K562 (cell line): Measurements from ENCODE around the gene HIVEP3. TPM values are rescaled to one million over a fixed set of nuclear protein-coding genes. Genes with fewer than 3 reads are reported as not detected.

ENCODE experiments used
- ATAC-seq: fragments of 200-7000 bp; cut with Tn5 transposase; 3 replicates; pipeline ENCODE4 v1.9.1; 2020; ENCODE audit warnings: moderate library complexity
- BruUV-seq: library from RNA; stranded (reverse); fragments of 400-500 nt; replicated peaks from 2 replicates; lab custom pipeline; 2021; lab: Mats Ljungman, UMichigan
- CTCF ChIA-PET: fragments of 300-600 bp; formaldehyde crosslinking; extraction: SDS; loops from one replicate; lab custom pipeline; 2021; ENCODE audit warnings: low intra/inter-chr PET ratio; lab: Yijun Ruan, JAX
- POLR2A ChIA-PET: fragments of 300-600, 350-650 bp; sonication (Branson Sonifier 250); formaldehyde crosslinking; extraction: SDS; loops from one replicate; lab custom pipeline; 2021; ENCODE audit warnings: antibody characterized with exemption, inconsistent platforms; lab: Yijun Ruan, JAX
- DNase-seq, 4 experiments: peaks; one replicate each; pipeline versions ENCODE4 v3.0.0 to v3.0.0-alpha.2; 2011 to 2018; ENCODE audit warnings: low spot score in 3 of 4, mixed read lengths in 3 of 4; ENCODE audit errors: extremely low read depth in 1 of 4
- FAIRE-seq: peaks from 2 replicates; lab custom pipeline; 2011; peaks lifted over from hg19 to GRCh38; lab: Jason Lieb, UNC
- H2AFZ ChIP-seq: 2 replicates; pipeline ENCODE4 v1.6.0; 2011; ENCODE audit warnings: low read depth, low read length, control low read depth, inconsistent platforms
- H3K27ac ChIP-seq: fragments of 200-600 bp; 3 replicates; pipeline ENCODE4 v1.8.0; 2011; ENCODE audit warnings: low read depth, mild to moderate bottlenecking, control low read depth, inconsistent platforms, low read length, moderate library complexity, mixed read lengths; ENCODE audit errors: extremely low read depth
- H3K27me3 ChIP-seq, 2 experiments: fragments of 300-600 bp in 1 of 2; 2 replicates in 1 of 2; 3 replicates in 1 of 2; pipeline versions ENCODE4 v1.6.0 to v1.8.0; 2011; ENCODE audit warnings: inconsistent platforms in 2 of 2, low read length in 2 of 2, mild to moderate bottlenecking in 1 of 2, mixed read lengths in 1 of 2, moderate library complexity in 1 of 2; ENCODE audit not compliant: control insufficient read depth in 2 of 2, insufficient read depth in 2 of 2
- H3K36me3 ChIP-seq: fragments of 300-600 bp; 3 replicates; pipeline ENCODE4 v1.8.0; 2011; ENCODE audit warnings: mild to moderate bottlenecking, low read length, inconsistent platforms; ENCODE audit not compliant: control insufficient read depth, insufficient read depth
- H3K4me1 ChIP-seq, 2 experiments: fragments of 200-600 bp in 1 of 2; replicated peaks in 1 of 2; 2 replicates in 1 of 2; 3 replicates in 1 of 2; pipeline versions ENCODE4 v1.5.1 to v1.8.0; 2011; ENCODE audit warnings: inconsistent platforms in 2 of 2, low read length in 2 of 2, mild to moderate bottlenecking in 1 of 2, mixed read lengths in 1 of 2, moderate library complexity in 1 of 2; ENCODE audit not compliant: control insufficient read depth in 2 of 2, insufficient read depth in 2 of 2
- H3K4me2 ChIP-seq: 2 replicates; pipeline ENCODE4 v1.6.1; 2011; ENCODE audit warnings: low read length, control low read depth, inconsistent platforms, mixed read lengths; ENCODE audit not compliant: insufficient read depth
- H3K4me3 ChIP-seq: fragments of 200-600 bp; sonication (generic), shearing (Covaris generic); 2 replicates; pipeline ENCODE4 v1.5.1; 2016; ENCODE audit warnings: control low read depth, inconsistent platforms
- H3K79me2 ChIP-seq: fragments of 200-600 bp; 3 replicates; pipeline ENCODE4 v1.8.0; 2011; ENCODE audit warnings: low read length, inconsistent platforms; ENCODE audit not compliant: control insufficient read depth, insufficient read depth
- H3K9ac ChIP-seq, 2 experiments: 2 replicates each; pipeline versions ENCODE4 v1.6.0 to v1.6.1; 2011; ENCODE audit warnings: low read depth in 2 of 2, low read length in 2 of 2, control low read depth in 1 of 2, inconsistent platforms in 1 of 2, mild to moderate bottlenecking in 1 of 2, mixed read lengths in 1 of 2; ENCODE audit not compliant: insufficient read depth in 1 of 2
- H3K9me1 ChIP-seq: one replicate; pipeline ENCODE4 v1.6.0; 2011; ENCODE audit warnings: inconsistent platforms, mild to moderate bottlenecking, low read length, moderate library complexity; ENCODE audit not compliant: control insufficient read depth, insufficient read depth
- H3K9me3 ChIP-seq: replicated peaks from 2 replicates; pipeline ENCODE4 v1.5.1; 2011; ENCODE audit warnings: low read depth, low read length, inconsistent platforms; ENCODE audit not compliant: control insufficient read depth, insufficient read depth
- H4K20me1 ChIP-seq: replicated peaks from 2 replicates; pipeline ENCODE4 v1.6.1; 2011; ENCODE audit warnings: low read length, inconsistent platforms, mixed read lengths; ENCODE audit not compliant: control insufficient read depth, insufficient read depth
- HNRNPL ChIP-seq: fragments of 200-400 bp; formaldehyde crosslinking; IDR thresholded peaks from 2 replicates; pipeline ENCODE4 v1.6.1; 2017; ENCODE audit warnings: low read depth, mild to moderate bottlenecking, low read length
- MTA2 ChIP-seq: fragments of 450-650 bp; IDR thresholded peaks from 2 replicates; pipeline ENCODE4 v1.6.1; 2016; ENCODE audit warnings: low read depth
- PHF20 ChIP-seq: fragments of 450-650 bp; IDR thresholded peaks from 2 replicates; pipeline ENCODE4 v1.6.1; 2018; ENCODE audit not compliant: partially characterized antibody
- PHTF2 ChIP-seq: fragments of 250-450 bp; sonication (Bioruptor Pico); IDR thresholded peaks from 2 replicates; pipeline ENCODE4 v1.5.0; 2021; ENCODE audit warnings: mild to moderate bottlenecking
- RHOXF2B ChIP-seq: fragments of 250-450 bp; sonication (Bioruptor Pico); conservative IDR thresholded peaks from 2 replicates; pipeline ENCODE4 v1.5.1; 2021
- SIX5 ChIP-seq, 2 experiments: IDR thresholded peaks; 2 replicates each; pipeline ENCODE4 v1.6.1; 2011; ENCODE audit warnings: low read length in 2 of 2, borderline replicate concordance in 1 of 2, low read depth in 1 of 2, mild to moderate bottlenecking in 1 of 2, moderate library complexity in 1 of 2; ENCODE audit not compliant: insufficient read depth in 1 of 2
- SMARCA4 ChIP-seq: fragments of 450-650 bp; IDR thresholded peaks from 2 replicates; pipeline ENCODE4 v1.6.1; 2016
- STAT5B ChIP-seq: fragments of 250-450 bp; sonication (Bioruptor Pico); IDR thresholded peaks from 2 replicates; pipeline ENCODE4 v1.8.0; 2021; ENCODE audit warnings: mild to moderate bottlenecking, inconsistent platforms
- TAF15 ChIP-seq: fragments of 200-400 bp; formaldehyde crosslinking; IDR thresholded peaks from 2 replicates; pipeline ENCODE4 v1.6.1; 2017; ENCODE audit warnings: mild to moderate bottlenecking, low read depth, low read length, moderate library complexity
- TAF7 ChIP-seq: fragments of 450-650 bp; IDR thresholded peaks from 2 replicates; pipeline ENCODE4 v1.6.1; 2016; ENCODE audit warnings: missing genetic modification characterization, missing compliant biosample characterization
- U2AF1 ChIP-seq: fragments of 200-400 bp; formaldehyde crosslinking; optimal IDR thresholded peaks from 2 replicates; pipeline ENCODE3; 2017; ENCODE audit warnings: mild to moderate bottlenecking, low read depth, low read length, moderate library complexity
- ZC3H8 ChIP-seq: fragments of 450-650 bp; IDR thresholded peaks from 2 replicates; pipeline ENCODE4 v1.6.1; 2017
- ZNF133 ChIP-seq: fragments of 250-450 bp; sonication (Bioruptor Pico); IDR thresholded peaks from 2 replicates; pipeline ENCODE4 v1.4.0; 2020; ENCODE audit warnings: mild to moderate bottlenecking
- ZNF239 ChIP-seq: fragments of 250-450 bp; sonication (Bioruptor Pico); IDR thresholded peaks from 2 replicates; pipeline ENCODE4 v1.4.0; 2020; ENCODE audit warnings: mild to moderate bottlenecking
- ZNF668 ChIP-seq: fragments of 250-450 bp; sonication (Bioruptor Pico); IDR thresholded peaks from 2 replicates; pipeline ENCODE4 v1.8.0; 2022; ENCODE audit warnings: mild to moderate bottlenecking, inconsistent platforms
- WGBS: fragments of 100-300 bp; shearing (Covaris generic); methylation state at CpG from one replicate; pipeline ENCODE4 v1.1.6; 2016; ENCODE audit warnings: low coverage, mixed read lengths; ENCODE audit not compliant: insufficient coverage; ENCODE audit errors: missing lambda C conversion rate; 5-methylcytosine and 5-hydroxymethylcytosine counted together
- in situ Hi-C: fragments of 300-500 bp; cut with MboI; formaldehyde crosslinking; loops from 4 replicates; pipeline ENCODE4 v1.15.0; 2018; ENCODE audit warnings: inconsistent platforms, mixed read lengths
- intact Hi-C: fragments of 100-400 bp; cut with micrococcal nuclease; formaldehyde crosslinking; loops from 2 replicates; pipeline ENCODE4 v1.14.2; 2022
- polyA plus RNA-seq, 8 experiments: library from polyadenylated mRNA; depleted of rRNA in 4 of 8; stranded (reverse) in 5 of 8; unstranded in 3 of 8; fragments of >200 nt; fragmentation: Nextera tagmentation in 2 of 8; fragmentation: Illumina TruSeq in 1 of 8; extraction: Ambion mirVana in 2 of 8; extraction: Trizol in 1 of 8; gene quantifications; 2 replicates each; pipeline versions ENCODE4 v1.2.1 to v1.2.3, GENCODE V29; 2011 to 2014; ENCODE audit warnings: inconsistent platforms in 1 of 8, missing spikeins in 1 of 8
- total RNA-seq, 7 experiments: library from RNA; depleted of rRNA in 6 of 7; stranded (reverse); fragments of >200 nt in 6 of 7; fragmentation: Illumina TruSeq in 2 of 7; extraction: Trizol in 2 of 7; gene quantifications; 2 replicates each; pipeline versions ENCODE4 v1.2.1 to v1.2.3, GENCODE V29; 2011 to 2021; ENCODE audit warnings: low replicate concordance in 1 of 7
- TF ChIP-seq, protein P1 (sequence below): fragments of 450-650 bp; formaldehyde crosslinking; IDR thresholded peaks from 2 replicates; pipeline ENCODE4 v1.4.0; 2022; ENCODE audit warnings: mild to moderate bottlenecking, moderate library complexity

HIVEP3 gene
- total and polyA plus RNA-seq, 9 of the 15 experiments (the other 6 are each of a cell fraction or from before 2014, with no cell fraction given), result 0.09 to 0.58 (median 0.34) TPM; not detected in 1

DNA sequence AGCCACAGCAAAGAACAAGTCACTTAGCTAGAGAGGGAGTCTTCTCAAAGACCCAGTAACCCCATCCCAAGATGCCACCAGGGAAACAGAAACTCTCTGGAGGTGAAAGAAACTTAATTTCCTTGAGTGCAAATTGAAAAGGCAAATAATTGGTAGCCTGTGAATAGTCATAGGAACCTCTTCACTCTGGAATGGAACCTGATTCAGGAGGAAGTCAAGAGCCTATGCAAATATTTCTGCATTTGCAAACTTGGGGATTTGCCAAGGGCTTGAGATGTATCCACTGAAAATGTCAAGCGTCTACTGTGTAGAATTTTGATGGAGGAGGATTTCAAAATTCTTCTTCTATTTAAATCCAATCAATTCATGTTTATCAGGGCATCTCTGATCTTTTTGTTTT, 5.7 kb downstream of the HIVEP3 start:
- no TSS peak for BruUV-seq
- Histone ChIP-seq H4K20me1 (0 out of 2 replicates have a peak, but pooled peaks cover 3% of the 10 kb centered on the region), H3K9me3 (no peaks in the 10 kb centered on the region), H2AFZ (no peak overlapping the region), H3K4me2 (no peak overlapping the region), H3K27ac (no peak overlapping the region), H3K4me1 (peaks cover 0 to 3% of the 10 kb centered on the region in 2 experiments; a peak in 1 of 5 replicates), H3K36me3 (no peaks in the 10 kb centered on the region), H3K9me1 (no peaks in the 10 kb centered on the region), H3K79me2 (no peaks in the 10 kb centered on the region), H3K9ac (no peak overlapping the region), H3K4me3 (no peak overlapping the region), H3K27me3 (peaks cover 13 to 24% of the 10 kb centered on the region in 2 experiments; a peak in 4 of 5 replicates)
- POLR2A ChIA-PET, result no interaction called here
- intact Hi-C loops (no loop called here), in situ Hi-C loops (no loop called here)
- FAIRE-seq (no peak), ATAC-seq (no peak), DNase-seq (no peak)
- TF ChIP-seq PHTF2 (CRISPR knock-in tag), result no peak
- TF ChIP-seq TAF15, result no peak
- no peak for TF ChIP-seq ZC3H8
- no peak for TF ChIP-seq ZNF133 (CRISPR knock-in tag)
- no peak for TF ChIP-seq RHOXF2B (CRISPR knock-in tag)
- no peak for TF ChIP-seq ZNF668
- TF ChIP-seq, protein P1, sequence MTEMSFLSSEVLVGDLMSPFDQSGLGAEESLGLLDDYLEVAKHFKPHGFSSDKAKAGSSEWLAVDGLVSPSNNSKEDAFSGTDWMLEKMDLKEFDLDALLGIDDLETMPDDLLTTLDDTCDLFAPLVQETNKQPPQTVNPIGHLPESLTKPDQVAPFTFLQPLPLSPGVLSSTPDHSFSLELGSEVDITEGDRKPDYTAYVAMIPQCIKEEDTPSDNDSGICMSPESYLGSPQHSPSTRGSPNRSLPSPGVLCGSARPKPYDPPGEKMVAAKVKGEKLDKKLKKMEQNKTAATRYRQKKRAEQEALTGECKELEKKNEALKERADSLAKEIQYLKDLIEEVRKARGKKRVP (CRISPR knock-in tag), result no peak
- no peak for TF ChIP-seq U2AF1
- TF ChIP-seq SIX5 (IDR thresholded peaks at IDR 0.05; ENCODE audit: borderline replicate concordance in 1 of 2, insufficient read depth in 1 of 2, low read depth in 1 of 2, low read length in 2 of 2), result no peak
- no peak for TF ChIP-seq STAT5B (CRISPR knock-in tag)
- TF ChIP-seq TAF7 (tag), result no peak
- no peak for TF ChIP-seq SMARCA4
- no peak for TF ChIP-seq PHF20
- TF ChIP-seq MTA2, result no peak
- no peak for TF ChIP-seq ZNF239 (CRISPR knock-in tag)
- TF ChIP-seq HNRNPL, result no peak
- WGBS, result 0% methylated on average over 1 of the region's 1 CpG
- CTCF ChIA-PET, result no interaction called here
